Measurements from ENCODE around the gene WNT9B. TPM values are rescaled to one million over a fixed set of nuclear protein-coding genes. Genes with fewer than 3 reads are reported as not detected.
A peak's percentile ranks its signal among the peaks of the same experiment; 100 is the strongest.

Gene WNT9B
- polyA plus RNA-seq, 2 of the 4 experiments (the other 2 are of a cell fraction) = 0.05 TPM

DNA sequence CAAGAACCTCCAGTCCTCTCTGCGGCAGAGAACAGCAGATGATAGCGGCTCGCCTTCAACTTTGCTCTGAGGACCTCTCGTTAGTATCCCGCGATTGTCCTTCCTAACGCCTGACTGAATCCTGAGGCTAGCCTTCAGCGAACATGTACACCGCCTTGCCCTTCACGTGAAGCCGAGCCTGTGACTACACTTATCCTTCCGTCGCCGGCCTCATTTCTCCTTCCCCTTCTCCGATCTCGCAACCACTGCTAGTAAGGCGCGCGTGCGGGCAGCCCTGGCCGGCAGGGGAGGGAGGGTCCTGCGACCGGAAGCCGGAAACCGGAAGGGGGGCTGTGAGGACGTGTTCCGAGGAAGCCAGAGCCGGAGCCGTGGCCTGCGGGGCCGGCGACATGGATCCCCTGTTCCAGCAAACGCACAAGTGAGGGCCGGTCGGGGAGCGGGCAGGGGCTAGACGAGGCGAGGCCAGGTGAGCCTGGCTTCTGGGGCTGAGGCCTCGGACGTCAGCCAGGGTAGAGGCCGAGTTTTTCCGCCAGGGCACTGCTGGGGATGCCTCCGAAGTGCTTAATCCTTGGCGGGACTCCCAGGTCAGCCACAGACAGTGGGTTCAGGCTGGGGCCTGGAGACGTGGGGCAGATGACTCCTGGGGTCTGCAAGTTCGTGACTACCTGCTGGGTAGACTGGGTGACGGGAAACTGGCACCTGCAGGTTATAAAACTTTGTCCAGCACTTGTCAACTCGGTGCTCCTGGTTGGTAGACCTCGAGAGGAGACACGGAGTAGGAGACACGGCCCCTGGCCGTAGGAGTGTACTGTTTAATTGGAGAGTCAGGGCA is 71.6 kb downstream of the WNT9B start, which contains the start of gene GOSR2 (continued):
- TF ChIP-seq, protein P1, sequence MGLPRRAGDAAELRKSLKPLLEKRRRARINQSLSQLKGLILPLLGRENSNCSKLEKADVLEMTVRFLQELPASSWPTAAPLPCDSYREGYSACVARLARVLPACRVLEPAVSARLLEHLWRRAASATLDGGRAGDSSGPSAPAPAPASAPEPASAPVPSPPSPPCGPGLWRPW (IDR thresholded peaks at IDR 0.05) = no peak
- no peak for TF ChIP-seq NFE2L2 (conservative IDR thresholded peaks at IDR 0.05; ENCODE audit: low read length)
- TF ChIP-seq CHD2 (IDR thresholded peaks at IDR 0.05; ENCODE audit: low read length, partially characterized antibody) = no peak
- no peak for TF ChIP-seq NPAS2 (CRISPR knock-in tag; IDR thresholded peaks at IDR 0.05; ENCODE audit: borderline replicate concordance)
- TF ChIP-seq HOXB5 (CRISPR knock-in tag; IDR thresholded peaks at IDR 0.05) = no peak; the same call in 1 of the 2 replicates
- no peak for TF ChIP-seq RFX5 (IDR thresholded peaks at IDR 0.05)
- TF ChIP-seq PHF8 (IDR thresholded peaks at IDR 0.05; ENCODE audit: borderline replicate concordance, low read depth) = peak; percentile 100
- TF ChIP-seq JUNB (IDR thresholded peaks at IDR 0.05) = no peak
- no peak for TF ChIP-seq HEYL (CRISPR knock-in tag; IDR thresholded peaks at IDR 0.05)
- no peak for TF ChIP-seq ZFP36 (IDR thresholded peaks at IDR 0.05; ENCODE audit: borderline replicate concordance, partially characterized antibody)
- no peak for TF ChIP-seq BHLHE40 (IDR thresholded peaks at IDR 0.05; ENCODE audit: low read depth, low read length)
- TF ChIP-seq, protein P2, sequence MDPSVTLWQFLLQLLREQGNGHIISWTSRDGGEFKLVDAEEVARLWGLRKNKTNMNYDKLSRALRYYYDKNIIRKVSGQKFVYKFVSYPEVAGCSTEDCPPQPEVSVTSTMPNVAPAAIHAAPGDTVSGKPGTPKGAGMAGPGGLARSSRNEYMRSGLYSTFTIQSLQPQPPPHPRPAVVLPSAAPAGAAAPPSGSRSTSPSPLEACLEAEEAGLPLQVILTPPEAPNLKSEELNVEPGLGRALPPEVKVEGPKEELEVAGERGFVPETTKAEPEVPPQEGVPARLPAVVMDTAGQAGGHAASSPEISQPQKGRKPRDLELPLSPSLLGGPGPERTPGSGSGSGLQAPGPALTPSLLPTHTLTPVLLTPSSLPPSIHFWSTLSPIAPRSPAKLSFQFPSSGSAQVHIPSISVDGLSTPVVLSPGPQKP (IDR thresholded peaks at IDR 0.05; ENCODE audit: low read depth, low read length) = no peak
- TF ChIP-seq TFCP2L1 (CRISPR knock-in tag; IDR thresholded peaks at IDR 0.05) = peak; percentile 57; the same call in 1 of the 2 replicates
- TF ChIP-seq MAZ (IDR thresholded peaks at IDR 0.05; ENCODE audit: borderline replicate concordance, low read depth, low read length) = peak; percentile 65; the same call in 1 of the 2 replicates
- TF ChIP-seq KDM5A (IDR thresholded peaks at IDR 0.05) = peak; percentile 78
- TF ChIP-seq FOXS1 (CRISPR knock-in tag; IDR thresholded peaks at IDR 0.05) = no peak
- no peak for TF ChIP-seq ZSCAN20 (CRISPR knock-in tag; IDR thresholded peaks at IDR 0.05)
- no peak for TF ChIP-seq SMC3 (IDR thresholded peaks at IDR 0.05)
- TF ChIP-seq POLR2AphosphoS2 (conservative IDR thresholded peaks at IDR 0.05; ENCODE audit: low read length) = no peak
- TF ChIP-seq RCOR1 (IDR thresholded peaks at IDR 0.05; ENCODE audit: low read depth, low read length) = no peak
- no peak for TF ChIP-seq EHMT2 (IDR thresholded peaks at IDR 0.05; ENCODE audit: low read depth)
- no peak for TF ChIP-seq EHF (CRISPR knock-in tag; IDR thresholded peaks at IDR 0.05)
- no peak; the same call in 1 of the 2 replicates for TF ChIP-seq ZC3H11A (IDR thresholded peaks at IDR 0.05)
- TF ChIP-seq, protein P3, sequence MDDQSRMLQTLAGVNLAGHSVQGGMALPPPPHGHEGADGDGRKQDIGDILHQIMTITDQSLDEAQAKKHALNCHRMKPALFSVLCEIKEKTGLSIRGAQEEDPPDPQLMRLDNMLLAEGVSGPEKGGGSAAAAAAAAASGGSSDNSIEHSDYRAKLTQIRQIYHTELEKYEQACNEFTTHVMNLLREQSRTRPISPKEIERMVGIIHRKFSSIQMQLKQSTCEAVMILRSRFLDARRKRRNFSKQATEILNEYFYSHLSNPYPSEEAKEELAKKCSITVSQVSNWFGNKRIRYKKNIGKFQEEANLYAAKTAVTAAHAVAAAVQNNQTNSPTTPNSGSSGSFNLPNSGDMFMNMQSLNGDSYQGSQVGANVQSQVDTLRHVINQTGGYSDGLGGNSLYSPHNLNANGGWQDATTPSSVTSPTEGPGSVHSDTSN (IDR thresholded peaks at IDR 0.05) = 0 out of 2 replicates have a peak, but pooled peaks have one; percentile 33
- no peak for TF ChIP-seq SREBF2 (IDR thresholded peaks at IDR 0.05)
- no peak for TF ChIP-seq FOSL2 (IDR thresholded peaks at IDR 0.05)
- 0 out of 2 replicates have a peak, but pooled peaks have one; percentile 21 for TF ChIP-seq FOSL2 (CRISPR knock-in tag; IDR thresholded peaks at IDR 0.05)
- no peak for TF ChIP-seq CHD4 (IDR thresholded peaks at IDR 0.05; ENCODE audit: borderline replicate concordance)
- no peak for TF ChIP-seq NR3C1 (IDR thresholded peaks at IDR 0.05)
- TF ChIP-seq, protein P4, sequence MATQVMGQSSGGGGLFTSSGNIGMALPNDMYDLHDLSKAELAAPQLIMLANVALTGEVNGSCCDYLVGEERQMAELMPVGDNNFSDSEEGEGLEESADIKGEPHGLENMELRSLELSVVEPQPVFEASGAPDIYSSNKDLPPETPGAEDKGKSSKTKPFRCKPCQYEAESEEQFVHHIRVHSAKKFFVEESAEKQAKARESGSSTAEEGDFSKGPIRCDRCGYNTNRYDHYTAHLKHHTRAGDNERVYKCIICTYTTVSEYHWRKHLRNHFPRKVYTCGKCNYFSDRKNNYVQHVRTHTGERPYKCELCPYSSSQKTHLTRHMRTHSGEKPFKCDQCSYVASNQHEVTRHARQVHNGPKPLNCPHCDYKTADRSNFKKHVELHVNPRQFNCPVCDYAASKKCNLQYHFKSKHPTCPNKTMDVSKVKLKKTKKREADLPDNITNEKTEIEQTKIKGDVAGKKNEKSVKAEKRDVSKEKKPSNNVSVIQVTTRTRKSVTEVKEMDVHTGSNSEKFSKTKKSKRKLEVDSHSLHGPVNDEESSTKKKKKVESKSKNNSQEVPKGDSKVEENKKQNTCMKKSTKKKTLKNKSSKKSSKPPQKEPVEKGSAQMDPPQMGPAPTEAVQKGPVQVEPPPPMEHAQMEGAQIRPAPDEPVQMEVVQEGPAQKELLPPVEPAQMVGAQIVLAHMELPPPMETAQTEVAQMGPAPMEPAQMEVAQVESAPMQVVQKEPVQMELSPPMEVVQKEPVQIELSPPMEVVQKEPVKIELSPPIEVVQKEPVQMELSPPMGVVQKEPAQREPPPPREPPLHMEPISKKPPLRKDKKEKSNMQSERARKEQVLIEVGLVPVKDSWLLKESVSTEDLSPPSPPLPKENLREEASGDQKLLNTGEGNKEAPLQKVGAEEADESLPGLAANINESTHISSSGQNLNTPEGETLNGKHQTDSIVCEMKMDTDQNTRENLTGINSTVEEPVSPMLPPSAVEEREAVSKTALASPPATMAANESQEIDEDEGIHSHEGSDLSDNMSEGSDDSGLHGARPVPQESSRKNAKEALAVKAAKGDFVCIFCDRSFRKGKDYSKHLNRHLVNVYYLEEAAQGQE (IDR thresholded peaks at IDR 0.05) = 0 out of 2 replicates have a peak, but pooled peaks have one; percentile 22
- TF ChIP-seq POLR2A (IDR thresholded peaks at IDR 0.05; ENCODE audit: low read length) = peak; percentile 86
- TF ChIP-seq RNF2 (IDR thresholded peaks at IDR 0.05; ENCODE audit: borderline replicate concordance, low read depth) = no peak
- TF ChIP-seq, protein P5, sequence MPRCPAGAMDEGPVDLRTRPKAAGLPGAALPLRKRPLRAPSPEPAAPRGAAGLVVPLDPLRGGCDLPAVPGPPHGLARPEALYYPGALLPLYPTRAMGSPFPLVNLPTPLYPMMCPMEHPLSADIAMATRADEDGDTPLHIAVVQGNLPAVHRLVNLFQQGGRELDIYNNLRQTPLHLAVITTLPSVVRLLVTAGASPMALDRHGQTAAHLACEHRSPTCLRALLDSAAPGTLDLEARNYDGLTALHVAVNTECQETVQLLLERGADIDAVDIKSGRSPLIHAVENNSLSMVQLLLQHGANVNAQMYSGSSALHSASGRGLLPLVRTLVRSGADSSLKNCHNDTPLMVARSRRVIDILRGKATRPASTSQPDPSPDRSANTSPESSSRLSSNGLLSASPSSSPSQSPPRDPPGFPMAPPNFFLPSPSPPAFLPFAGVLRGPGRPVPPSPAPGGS (IDR thresholded peaks at IDR 0.05) = peak; percentile 97
- TF ChIP-seq JUN (IDR thresholded peaks at IDR 0.05) = peak; percentile 98 to 99
- no peak for TF ChIP-seq HOXB13 (CRISPR knock-in tag; IDR thresholded peaks at IDR 0.05; ENCODE audit: low read depth)
- no peak for TF ChIP-seq RARB (CRISPR knock-in tag; IDR thresholded peaks at IDR 0.05)
- peak; percentile 88; the same call in 1 of the 2 replicates for TF ChIP-seq TP53 (CRISPR knock-in tag; IDR thresholded peaks at IDR 0.05)
- no peak for TF ChIP-seq HOXA7 (CRISPR knock-in tag; IDR thresholded peaks at IDR 0.05)

Measured in A549 (cell line).